ENCODE data around the gene HTR1A. TPM values are rescaled to one million over a fixed set of nuclear protein-coding genes. Genes with fewer than 3 reads are reported as not detected.

Gene HTR1A
- not detected for total RNA-seq

DNA sequence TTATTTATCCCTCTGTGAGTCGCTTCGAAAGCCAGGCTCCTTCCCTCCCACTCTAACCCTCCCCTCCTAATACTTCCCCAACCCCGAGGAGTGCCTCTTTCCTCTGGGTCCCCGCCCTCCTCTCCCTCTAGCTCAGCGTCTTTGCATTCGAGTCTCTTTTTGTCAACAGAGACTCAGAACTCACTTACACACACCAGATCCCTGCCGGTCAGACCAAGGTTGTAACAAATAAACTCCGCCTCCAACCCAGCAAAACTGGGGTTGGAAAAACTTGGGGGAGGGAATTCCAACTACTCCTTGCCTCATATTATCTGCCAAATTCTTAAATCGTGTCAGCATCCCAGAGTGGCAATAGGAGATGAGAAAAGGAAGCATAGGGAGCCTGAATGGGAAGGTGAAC, at the start of gene HTR1A:
Gene HTR1A (minus strand): TSS at position 167 of the 400 bp plus-strand sequence. CDS start 726 bp downstream, outside the sequence.
- no peak for ATAC-seq
- no peaks in the 10 kb centered on the region for H3K4me1 Mint-ChIP-seq
- peaks cover 33% of the 10 kb centered on the region for H3K27me3 Mint-ChIP-seq

DNA sequence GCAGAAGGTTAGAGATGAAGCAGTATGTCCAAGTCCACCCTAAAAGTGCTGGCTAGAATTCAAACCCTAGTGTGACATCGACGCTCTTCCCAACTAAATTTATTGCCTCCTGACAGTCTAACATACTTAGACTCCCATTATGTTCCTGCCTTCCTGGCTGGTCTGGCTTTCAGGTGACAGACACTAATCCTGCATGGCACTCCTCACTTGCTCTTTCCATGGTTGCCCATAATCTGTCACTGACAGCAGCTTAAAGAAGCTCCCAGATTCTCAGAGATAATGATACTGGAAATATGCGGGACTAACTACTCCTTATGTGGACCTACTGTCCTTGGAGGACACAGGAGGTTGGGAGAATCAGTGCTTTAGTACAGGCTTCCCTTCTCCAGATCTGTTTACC, 41.7 kb upstream of the HTR1A start:
- CTCF ChIA-PET: no interaction called here
- Mint-ChIP-seq H3K36me3 (ENCODE audit: low read depth) (no peaks in the 10 kb centered on the region), H3K27ac (no peak overlapping the region), H3K27me3 (no peaks in the 10 kb centered on the region), H3K9me3 (ENCODE audit: low read depth) (peaks cover 2% of the 10 kb centered on the region), H3K4me3 (no peak overlapping the region), H3K4me1 (no peaks in the 10 kb centered on the region)
- POLR2A ChIA-PET: no interaction called here
- intact Hi-C loops (cut with DNase I, micrococcal nuclease): no loop called here
- no peak for DNase-seq
- ATAC-seq: no peak

More for the DNA sequence above, at the start of gene HTR1A:
- Mint-ChIP-seq H3K36me3 (ENCODE audit: low read depth) (peaks cover 1% of the 10 kb centered on the region), H3K27ac (no peak within 1 kb of the TSS), H3K9me3 (ENCODE audit: low read depth) (peaks cover 3% of the 10 kb centered on the region), H3K4me3 (no peak within 1 kb of the TSS)
- POLR2A ChIA-PET: no interaction called here
- no peak for DNase-seq
- CTCF ChIA-PET: interaction anchor here (0.6 to 1.5 kb wide), 2 partner anchors 10 to 1364 kb away, joined by 3 read pairs; no protein-coding TSS in a partner anchor
- intact Hi-C loops (cut with DNase I, micrococcal nuclease): loop anchor here (2.0 to 5.0 kb wide), 2 partner anchors 561 to 835 kb away; no protein-coding TSS in a partner anchor

GRCh38 chr5:64000096-64000495, 37.9 kb upstream of the HTR1A start:
- no peak overlapping the region for H3K4me3 Mint-ChIP-seq
- ChIA-PET CTCF (interaction anchor here (0.7 kb wide), 1 partner anchor 268 kb away, joined by 3 read pairs; no protein-coding TSS in a partner anchor), POLR2A (no interaction called here)
- intact Hi-C loops (cut with DNase I, micrococcal nuclease): no loop called here
- no peak for DNase-seq
- no peaks in the 10 kb centered on the region for H3K27me3 Mint-ChIP-seq
- no peaks in the 10 kb centered on the region for H3K4me1 Mint-ChIP-seq
- no peak overlapping the region for H3K27ac Mint-ChIP-seq
- ATAC-seq: no peak
- no peaks in the 10 kb centered on the region for H3K36me3 Mint-ChIP-seq (ENCODE audit: low read depth)
- H3K9me3 Mint-ChIP-seq (ENCODE audit: low read depth): peaks cover under 1% of the 10 kb centered on the region

- no peaks in the 10 kb centered on the region for H3K36me3 Mint-ChIP-seq (ENCODE audit: low read depth)
- no peaks in the 10 kb centered on the region for H3K4me1 Mint-ChIP-seq
- no peaks in the 10 kb centered on the region for H3K27me3 Mint-ChIP-seq
- intact Hi-C loops (cut with DNase I, micrococcal nuclease): no loop called here
- DNase-seq: no peak
- H3K4me3 Mint-ChIP-seq: no peak overlapping the region
- H3K27ac Mint-ChIP-seq: no peak overlapping the region
- ChIA-PET POLR2A (no interaction called here), CTCF (no interaction called here)
- ATAC-seq: no peak
- H3K9me3 Mint-ChIP-seq (ENCODE audit: low read depth): peaks cover 2% of the 10 kb centered on the region
Measured at GRCh38 chr5:63987053-63987452, 24.8 kb upstream of the HTR1A start.

DNA sequence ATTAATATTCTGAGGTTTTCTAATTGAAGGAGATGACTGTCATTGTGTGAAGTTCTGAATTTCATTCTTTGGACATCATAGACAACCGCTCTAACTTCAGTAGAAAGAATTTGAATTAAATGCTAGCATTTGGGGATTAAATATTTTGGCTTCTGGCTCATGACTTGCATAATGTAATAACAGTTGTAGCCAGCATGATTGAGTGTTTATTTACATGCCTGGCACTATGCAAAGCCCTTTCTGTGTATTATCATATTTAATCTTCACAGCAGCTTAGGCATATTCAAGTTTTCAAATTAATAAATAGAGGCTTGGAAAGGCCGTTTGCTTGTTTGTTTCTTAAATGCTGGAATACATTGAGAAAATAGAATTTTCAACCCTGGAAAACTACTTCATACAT, 19.6 kb upstream of the HTR1A start:
- no peak overlapping the region for H3K4me3 Mint-ChIP-seq
- no peak overlapping the region for H3K27ac Mint-ChIP-seq
- DNase-seq (no peak), ATAC-seq (no peak)
- H3K36me3 Mint-ChIP-seq (ENCODE audit: low read depth): no peaks in the 10 kb centered on the region
- CTCF ChIA-PET: interaction anchor here (0.6 kb wide), 1 partner anchor 82 kb away, joined by 3 read pairs; no protein-coding TSS in a partner anchor
- H3K9me3 Mint-ChIP-seq (ENCODE audit: low read depth): peaks cover 8% of the 10 kb centered on the region
- H3K4me1 Mint-ChIP-seq: no peaks in the 10 kb centered on the region
- intact Hi-C loops (cut with DNase I, micrococcal nuclease): no loop called here
- POLR2A ChIA-PET: no interaction called here
- no peaks in the 10 kb centered on the region for H3K27me3 Mint-ChIP-seq

DNA sequence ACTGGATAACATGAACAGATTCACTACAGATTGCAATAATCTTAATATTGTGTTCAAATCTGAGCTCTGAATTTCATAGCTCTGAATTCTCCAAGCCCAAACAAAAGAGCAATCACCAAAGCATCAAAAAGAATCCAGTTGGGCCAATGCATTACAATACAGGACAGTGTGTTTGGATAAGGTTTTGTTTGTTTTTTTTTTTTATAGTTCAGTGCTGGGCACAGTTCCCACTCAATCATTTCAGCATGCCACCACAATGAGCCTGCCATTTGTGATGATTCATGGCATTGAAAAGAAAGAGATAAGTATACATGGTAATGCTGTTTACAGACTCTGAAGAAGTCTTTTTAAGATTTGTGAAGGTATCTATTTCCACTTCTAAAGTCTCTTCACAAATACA, 1.7 kb upstream of the HTR1A start:
- Mint-ChIP-seq H3K9me3 (ENCODE audit: low read depth) (peaks cover 3% of the 10 kb centered on the region), H3K27ac (no peak overlapping the region), H3K4me1 (no peaks in the 10 kb centered on the region), H3K4me3 (no peak overlapping the region), H3K27me3 (peaks cover 29% of the 10 kb centered on the region), H3K36me3 (ENCODE audit: low read depth) (peaks cover 1% of the 10 kb centered on the region)
- POLR2A ChIA-PET: no interaction called here
- ATAC-seq (no peak), DNase-seq (no peak)
- CTCF ChIA-PET: interaction anchor here (0.6 to 2.1 kb wide), 3 partner anchors 8 to 563 kb away, joined by 3 to 7 read pairs (median 3); no protein-coding TSS in a partner anchor
- intact Hi-C loops (cut with DNase I, micrococcal nuclease): loop anchor here (1.0 to 5.0 kb wide), 3 partner anchors 563 to 837 kb away; no protein-coding TSS in a partner anchor

- Mint-ChIP-seq H3K36me3 (ENCODE audit: low read depth) (peaks cover 1% of the 10 kb centered on the region), H3K27ac (no peak overlapping the region), H3K27me3 (peaks cover 33% of the 10 kb centered on the region), H3K9me3 (ENCODE audit: low read depth) (peaks cover 3% of the 10 kb centered on the region), H3K4me3 (no peak overlapping the region), H3K4me1 (no peaks in the 10 kb centered on the region)
- CTCF ChIA-PET: interaction anchor here (0.6 to 2.1 kb wide), 3 partner anchors 9 to 562 kb away, joined by 3 to 7 read pairs (median 3); no protein-coding TSS in a partner anchor
- POLR2A ChIA-PET: no interaction called here
- peak; percentile 47 for DNase-seq
- intact Hi-C loops (cut with DNase I, micrococcal nuclease): loop anchor here (1.0 to 5.0 kb wide), 3 partner anchors 562 to 836 kb away; no protein-coding TSS in a partner anchor
- no peak for ATAC-seq
Measured at GRCh38 chr5:63963080-63963735, 963 bp upstream of the HTR1A start.

- ChIA-PET POLR2A (no interaction called here), CTCF (interaction anchor here (0.6 kb wide), 1 partner anchor 1363 kb away, joined by 3 read pairs; no protein-coding TSS in a partner anchor)
- Mint-ChIP-seq H3K36me3 (ENCODE audit: low read depth) (peaks cover 1% of the 10 kb centered on the region), H3K9me3 (ENCODE audit: low read depth) (peaks cover 3% of the 10 kb centered on the region), H3K4me1 (no peaks in the 10 kb centered on the region), H3K4me3 (no peak overlapping the region), H3K27ac (no peak overlapping the region), H3K27me3 (peaks cover 33% of the 10 kb centered on the region)
- DNase-seq: no peak
- no peak for ATAC-seq
- intact Hi-C loops (cut with DNase I, micrococcal nuclease): loop anchor here (2.0 to 5.0 kb wide), 2 partner anchors 561 to 834 kb away; no protein-coding TSS in a partner anchor
Measured at GRCh38 chr5:63961598-63962161, 565 bp downstream of the HTR1A start.

- DNase-seq (no peak), ATAC-seq (no peak)
- ChIA-PET CTCF (no interaction called here), POLR2A (no interaction called here)
- intact Hi-C loops (cut with DNase I, micrococcal nuclease): loop anchor here in 1 of 2 experiments (5.0 kb wide), 1 partner anchor 834 kb away; no protein-coding TSS in a partner anchor
- Mint-ChIP-seq H3K27ac (no peak overlapping the region), H3K4me3 (no peak overlapping the region), H3K36me3 (ENCODE audit: low read depth) (peaks cover 1% of the 10 kb centered on the region), H3K9me3 (ENCODE audit: low read depth) (peaks cover 3% of the 10 kb centered on the region), H3K4me1 (no peaks in the 10 kb centered on the region), H3K27me3 (peaks cover 33% of the 10 kb centered on the region)
Measured at GRCh38 chr5:63961125-63961597, 1.1 kb downstream of the HTR1A start.

DNA sequence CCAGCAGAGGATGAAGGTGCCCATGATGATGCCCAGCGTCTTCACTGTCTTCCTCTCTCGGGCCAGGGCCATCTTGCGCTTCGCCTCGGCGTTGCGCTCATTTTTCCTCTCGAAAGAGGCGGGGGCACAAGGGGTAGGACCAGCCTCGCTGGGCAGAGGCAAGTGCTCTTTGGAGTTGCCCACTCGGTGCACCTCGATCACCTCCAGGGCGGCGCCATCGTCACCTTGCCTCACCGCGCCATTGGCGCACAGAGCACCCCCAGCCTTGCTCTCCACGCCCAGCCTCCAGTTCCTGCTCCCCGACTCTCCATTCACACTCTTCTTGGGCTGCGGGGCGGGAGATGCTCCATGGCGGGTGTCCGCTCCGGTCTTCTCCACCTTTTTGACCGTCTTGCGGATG, 1.6 kb downstream of the HTR1A start:
- ATAC-seq (no peak), DNase-seq (no peak)
- no peak overlapping the region for H3K27ac Mint-ChIP-seq
- H3K36me3 Mint-ChIP-seq (ENCODE audit: low read depth): peaks cover 1% of the 10 kb centered on the region
- ChIA-PET CTCF (no interaction called here), POLR2A (no interaction called here)
- intact Hi-C loops (cut with DNase I, micrococcal nuclease): loop anchor here in 1 of 2 experiments (5.0 kb wide), 1 partner anchor 833 kb away; no protein-coding TSS in a partner anchor
- H3K4me1 Mint-ChIP-seq: no peaks in the 10 kb centered on the region
- H3K4me3 Mint-ChIP-seq: no peak overlapping the region
- H3K9me3 Mint-ChIP-seq (ENCODE audit: low read depth): peaks cover 3% of the 10 kb centered on the region
- H3K27me3 Mint-ChIP-seq: peaks cover 33% of the 10 kb centered on the region

- peaks cover 33% of the 10 kb centered on the region for H3K27me3 Mint-ChIP-seq
- no peaks in the 10 kb centered on the region for H3K4me1 Mint-ChIP-seq
- no peak overlapping the region for H3K4me3 Mint-ChIP-seq
- intact Hi-C loops (cut with DNase I, micrococcal nuclease): no loop called here
- H3K9me3 Mint-ChIP-seq (ENCODE audit: low read depth): peaks cover 3% of the 10 kb centered on the region
- ChIA-PET CTCF (no interaction called here), POLR2A (no interaction called here)
- peak; percentile 18 for DNase-seq
- ATAC-seq: no peak
- H3K36me3 Mint-ChIP-seq (ENCODE audit: low read depth): peaks cover 1% of the 10 kb centered on the region
- no peak overlapping the region for H3K27ac Mint-ChIP-seq
Measured at GRCh38 chr5:63959177-63959982, 2.9 kb downstream of the HTR1A start.

All from activated CD4-positive, alpha-beta T cell treated with anti-CD3 and anti-CD28 coated beads for 36 hours (primary cell).